HepG2 (cell line): Measurements from ENCODE around the gene SLC13A3. TPM values are rescaled to one million over a fixed set of nuclear protein-coding genes. Genes with fewer than 3 reads are reported as not detected.

Source experiments
- ATAC-seq: fragments of 200-7000 bp; cut with Tn5 transposase; 3 replicates; pipeline ENCODE4 v1.9.1; 2020; ENCODE audit warnings: mild to moderate bottlenecking, moderate library complexity
- BruUV-seq: library from RNA; stranded (reverse); fragments of 400-500 nt; replicated peaks from 2 replicates; lab custom pipeline; 2021; lab: Mats Ljungman, UMichigan
- CTCF ChIA-PET: fragments of 300-600 bp; formaldehyde crosslinking; extraction: SDS; loops from one replicate; lab custom pipeline; 2021; ENCODE audit warnings: low total read pairs, inconsistent platforms, low intra/inter-chr PET ratio; lab: Yijun Ruan, JAX
- POLR2A ChIA-PET: fragments of 350-600 bp; sonication (Branson Sonifier 250); formaldehyde crosslinking; loops from one replicate; lab custom pipeline; 2020; ENCODE audit warnings: antibody characterized with exemption, inconsistent platforms; lab: Yijun Ruan, JAX
- DNase-seq: peaks from one replicate; pipeline ENCODE4 v3.0.0-alpha.2; 2015; ENCODE audit warnings: low spot score
- FAIRE-seq: peaks from 3 replicates; lab custom pipeline; 2011; peaks lifted over from hg19 to GRCh38; lab: Jason Lieb, UNC
- H2AFZ ChIP-seq: one replicate; pipeline ENCODE4 v1.6.1; 2011; ENCODE audit warnings: low read length, inconsistent platforms
- H3K27ac ChIP-seq: fragments of 300-600 bp; 3 replicates; pipeline ENCODE4 v1.8.0; 2011; ENCODE audit warnings: mixed run types, mild to moderate bottlenecking, mixed read lengths, low read length, inconsistent platforms; ENCODE audit not compliant: insufficient read depth; ENCODE audit errors: extremely low read length
- H3K27me3 ChIP-seq, 2 experiments: fragments of 200-600 bp in 1 of 2; 2 replicates in 1 of 2; 3 replicates in 1 of 2; pipeline versions ENCODE4 v1.6.0 to v1.8.0; 2011; ENCODE audit warnings: low read length in 2 of 2, mild to moderate bottlenecking in 2 of 2, moderate library complexity in 2 of 2, inconsistent platforms in 1 of 2; ENCODE audit not compliant: insufficient read depth in 2 of 2, control insufficient read depth in 1 of 2
- H3K36me3 ChIP-seq, 2 experiments: fragments of 200-600 bp in 1 of 2; replicated peaks in 1 of 2; 2 replicates in 1 of 2; 3 replicates in 1 of 2; pipeline versions ENCODE4 v1.5.1 to v1.8.0; 2011; ENCODE audit warnings: low read length in 2 of 2, inconsistent platforms in 1 of 2; ENCODE audit not compliant: insufficient read depth in 2 of 2, control insufficient read depth in 1 of 2
- H3K4me1 ChIP-seq: 2 replicates; pipeline ENCODE4 v1.5.1; 2012; ENCODE audit warnings: low read length, inconsistent platforms; ENCODE audit not compliant: insufficient read depth
- H3K4me2 ChIP-seq: 2 replicates; pipeline ENCODE4 v1.6.0; 2011; ENCODE audit warnings: low read depth, low read length, inconsistent platforms
- H3K4me3 ChIP-seq, 3 experiments: fragments of 200-600 bp in 1 of 3; sonication (generic), shearing (Covaris generic) in 1 of 3; replicated peaks in 1 of 3; 2 replicates each; pipeline ENCODE4 v1.5.1; 2011 to 2016; ENCODE audit warnings: low read length in 3 of 3, inconsistent platforms in 2 of 3, low read depth in 2 of 3, mild to moderate bottlenecking in 2 of 3, control low read depth in 1 of 3, mixed read lengths in 1 of 3; ENCODE audit not compliant: insufficient read depth in 1 of 3
- H3K79me2 ChIP-seq: one replicate; pipeline ENCODE4 v1.6.1; 2011; ENCODE audit warnings: low read length, inconsistent platforms; ENCODE audit not compliant: insufficient read depth
- H3K9ac ChIP-seq: 2 replicates; pipeline ENCODE4 v1.6.0; 2011; ENCODE audit warnings: mild to moderate bottlenecking, low read depth, low read length, inconsistent platforms; ENCODE audit not compliant: insufficient read depth
- H3K9me3 ChIP-seq: 2 replicates; pipeline ENCODE4 v1.5.1; 2012; ENCODE audit warnings: mild to moderate bottlenecking, low read length
- H4K20me1 ChIP-seq: 2 replicates; pipeline ENCODE4 v1.6.0; 2011; ENCODE audit warnings: inconsistent platforms, mild to moderate bottlenecking, low read length, moderate library complexity; ENCODE audit not compliant: insufficient read depth
- ARNTL ChIP-seq: sonication (generic); formaldehyde crosslinking; IDR thresholded peaks from 2 replicates; pipeline ENCODE4 v1.4.0; 2020; ENCODE audit warnings: mild to moderate bottlenecking, missing genetic modification reagents
- CREB1 ChIP-seq, 2 experiments: fragments of 450-650 bp in 1 of 2; IDR thresholded peaks; 2 replicates each; pipeline ENCODE4 v1.6.1; 2016 to 2017; ENCODE audit warnings: control low read depth in 1 of 2, mild to moderate bottlenecking in 1 of 2, missing compliant biosample characterization in 1 of 2, missing genetic modification characterization in 1 of 2
- DDIT3 ChIP-seq: sonication (generic); formaldehyde crosslinking; IDR thresholded peaks from 2 replicates; pipeline ENCODE4 v1.4.0; 2020; ENCODE audit warnings: mild to moderate bottlenecking, missing genetic modification reagents
- FOXA1 ChIP-seq, 2 experiments: fragments of 450-650 bp in 1 of 2; sonication (generic) in 1 of 2; formaldehyde crosslinking in 1 of 2; IDR thresholded peaks; 2 replicates each; pipeline versions ENCODE4 v1.4.0 to v1.6.1; 2016 to 2020; ENCODE audit warnings: missing genetic modification reagents in 1 of 2
- GLI4 ChIP-seq: sonication (generic); formaldehyde crosslinking; IDR thresholded peaks from 2 replicates; pipeline ENCODE4 v1.5.1; 2020; ENCODE audit warnings: missing genetic modification reagents, mild to moderate bottlenecking, moderate library complexity, borderline replicate concordance
- HOXA3 ChIP-seq: sonication (generic); formaldehyde crosslinking; IDR thresholded peaks from 2 replicates; pipeline ENCODE4 v1.5.0; 2020; ENCODE audit warnings: missing genetic modification reagents
- IKZF4 ChIP-seq: sonication (generic); formaldehyde crosslinking; IDR thresholded peaks from 2 replicates; pipeline ENCODE4 v1.5.1; 2020; ENCODE audit warnings: borderline replicate concordance, mild to moderate bottlenecking, low read depth, missing genetic modification reagents; ENCODE audit errors: not compliant biosample characterization
- KDM2A ChIP-seq: sonication (generic); formaldehyde crosslinking; IDR thresholded peaks from 2 replicates; pipeline ENCODE4 v1.4.0; 2020; ENCODE audit warnings: low read depth, missing genetic modification reagents, borderline replicate concordance
- KDM4B ChIP-seq: sonication (generic); formaldehyde crosslinking; IDR thresholded peaks from 2 replicates; pipeline ENCODE4 v1.4.0; 2020; ENCODE audit warnings: missing genetic modification reagents
- MED1 ChIP-seq: sonication (generic); formaldehyde crosslinking; IDR thresholded peaks from 2 replicates; pipeline ENCODE4 v1.4.0; 2020; ENCODE audit warnings: missing genetic modification reagents
- NR2F1 ChIP-seq, 2 experiments: fragments of 450-650 bp in 1 of 2; formaldehyde crosslinking in 1 of 2; IDR thresholded peaks; 2 replicates each; pipeline versions ENCODE4 v1.5.0 to v1.6.1; 2016 to 2020; ENCODE audit warnings: mild to moderate bottlenecking in 1 of 2, missing compliant biosample characterization in 1 of 2, missing genetic modification reagents in 1 of 2, moderate library complexity in 1 of 2
- SKI ChIP-seq: fragments of 450-650 bp; IDR thresholded peaks from one replicate; pipeline ENCODE4 v1.6.1; 2018; ENCODE audit warnings: mild to moderate bottlenecking; ENCODE audit not compliant: partially characterized antibody
- SP1 ChIP-seq, 2 experiments: fragments of 450-650 bp in 1 of 2; sonication (generic) in 1 of 2; formaldehyde crosslinking in 1 of 2; IDR thresholded peaks; 2 replicates each; pipeline versions ENCODE4 v1.4.0 to v1.6.1; 2016 to 2020; ENCODE audit warnings: missing genetic modification reagents in 1 of 2
- SUZ12 ChIP-seq: fragments of 150-350 bp; IDR thresholded peaks from 2 replicates; pipeline ENCODE4 v1.6.1; 2014; ENCODE audit warnings: low read depth, low read length
- TOPORS ChIP-seq: sonication (generic); formaldehyde crosslinking; IDR thresholded peaks from 2 replicates; pipeline ENCODE4 v1.8.0; 2023; ENCODE audit warnings: mild to moderate bottlenecking, missing genetic modification reagents
- ZFP41 ChIP-seq: sonication (generic); formaldehyde crosslinking; IDR thresholded peaks from 2 replicates; pipeline ENCODE4 v1.4.0; 2020; ENCODE audit warnings: mild to moderate bottlenecking, missing genetic modification reagents, borderline replicate concordance
- ZKSCAN5 ChIP-seq: sonication (generic); formaldehyde crosslinking; IDR thresholded peaks from 2 replicates; pipeline ENCODE4 v1.5.1; 2020; ENCODE audit warnings: mild to moderate bottlenecking, missing genetic modification reagents
- ZNF17 ChIP-seq: sonication (generic); formaldehyde crosslinking; IDR thresholded peaks from 2 replicates; pipeline ENCODE4 v1.5.0; 2020; ENCODE audit warnings: mild to moderate bottlenecking, missing genetic modification reagents
- ZNF292 ChIP-seq: sonication (generic); formaldehyde crosslinking; IDR thresholded peaks from 2 replicates; pipeline ENCODE4 v1.8.1; 2022; ENCODE audit warnings: mild to moderate bottlenecking, low read depth, missing genetic modification reagents, borderline replicate concordance
- ZNF557 ChIP-seq: sonication (generic); formaldehyde crosslinking; IDR thresholded peaks from 2 replicates; pipeline ENCODE4 v1.4.0; 2020; ENCODE audit warnings: missing genetic modification reagents
- ZNF672 ChIP-seq: sonication (generic); formaldehyde crosslinking; IDR thresholded peaks from 2 replicates; pipeline ENCODE4 v1.8.1; 2022; ENCODE audit warnings: missing genetic modification reagents
- ZNF703 ChIP-seq: sonication (generic); formaldehyde crosslinking; IDR thresholded peaks from 2 replicates; pipeline ENCODE4 v1.5.1; 2020; ENCODE audit warnings: missing genetic modification reagents, mild to moderate bottlenecking, moderate library complexity, borderline replicate concordance
- ZNF709 ChIP-seq: sonication (generic); formaldehyde crosslinking; IDR thresholded peaks from 2 replicates; pipeline ENCODE4 v1.5.0; 2020; ENCODE audit warnings: mild to moderate bottlenecking, missing genetic modification reagents
- ZSCAN29 ChIP-seq: sonication (generic); formaldehyde crosslinking; conservative IDR thresholded peaks from 2 replicates; pipeline ENCODE4 v1.4.0; 2020; ENCODE audit warnings: mild to moderate bottlenecking, missing genetic modification reagents
- ZSCAN31 ChIP-seq: sonication (generic); formaldehyde crosslinking; IDR thresholded peaks from 2 replicates; pipeline ENCODE4 v1.5.0; 2020; ENCODE audit warnings: low read depth, mild to moderate bottlenecking, missing genetic modification reagents
- WGBS: methylation state at CpG from one replicate; pipeline ENCODE4 v1.1.6; 2017; ENCODE audit warnings: low lambda C conversion rate; 5-methylcytosine and 5-hydroxymethylcytosine counted together
- in situ Hi-C: cut with HindIII; loops from 2 replicates; pipeline ENCODE4 v1.10.0; 2017; ENCODE audit warnings: low pct_unique_long_range_greater_than_20kb; ENCODE audit not compliant: extremely low pct_ligation_motif_present
- intact Hi-C: fragments of 100-400 bp; cut with micrococcal nuclease; formaldehyde crosslinking; loops from one replicate; pipeline ENCODE4 v1.10.0; 2022; ENCODE audit not compliant: unreplicated experiment
- polyA plus RNA-seq, 8 experiments: library from polyadenylated mRNA; depleted of rRNA in 3 of 8; stranded (reverse) in 7 of 8; unstranded in 1 of 8; fragments of >200 nt; fragmentation: Illumina TruSeq in 4 of 8; extraction: Trizol in 4 of 8; gene quantifications; 2 replicates each; pipeline versions ENCODE4 v1.2.1 to v1.2.3, GENCODE V29; 2011 to 2016; ENCODE audit warnings: low read depth in 4 of 8, missing spikeins in 1 of 8, mixed read lengths in 1 of 8; ENCODE audit not compliant: insufficient read depth in 1 of 8
- total RNA-seq, 5 experiments: library from RNA; depleted of rRNA; stranded (reverse); fragments of >200 nt; fragmentation: Illumina TruSeq; extraction: Trizol; gene quantifications; 2 replicates each; pipeline ENCODE4 v1.2.3, GENCODE V29; 2016; ENCODE audit warnings: low read depth in 1 of 5

SLC13A3 gene
- total and polyA plus RNA-seq, 2 of the 13 experiments (the other 11 are each of a cell fraction or from before 2014, with no cell fraction given): 66.5 to 76.0 TPM

DNA sequence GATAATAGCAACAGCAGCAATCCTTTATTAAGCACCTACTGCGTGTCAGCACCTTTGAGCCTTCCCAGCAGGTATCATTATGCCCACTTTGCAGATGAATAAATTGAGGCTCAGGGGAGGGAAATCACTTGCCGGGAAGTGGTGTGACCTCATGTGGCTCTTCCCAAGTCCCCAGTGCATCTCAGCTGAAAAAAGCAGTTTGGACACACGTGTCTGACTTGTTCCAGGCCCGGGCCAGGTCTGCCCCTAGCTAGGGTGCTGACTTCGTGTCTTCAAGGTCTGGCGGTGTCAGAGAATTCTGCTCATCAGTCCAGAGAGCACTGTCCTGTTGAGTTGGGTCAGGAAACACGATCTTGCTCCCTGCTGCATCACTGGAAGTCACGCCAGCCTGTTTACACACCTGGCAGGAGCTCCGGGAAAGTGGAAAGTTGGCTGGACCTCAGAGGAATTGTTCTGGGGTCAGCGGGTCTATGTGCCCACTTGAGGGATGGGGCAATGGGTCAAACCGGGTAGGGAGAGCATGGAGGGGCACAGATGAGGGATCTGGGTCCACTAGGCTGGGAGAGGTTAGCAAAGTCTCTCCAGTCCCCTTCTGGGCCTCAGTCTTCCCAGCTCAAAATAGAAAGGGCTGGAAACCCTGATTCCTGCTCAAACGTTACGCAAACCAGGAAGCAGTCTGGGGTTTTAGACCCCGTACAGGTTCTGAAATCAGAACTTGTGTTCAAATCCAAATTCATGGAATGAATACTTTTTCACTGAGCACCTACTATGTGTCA lies 10.5 kb downstream of the SLC13A3 start:
- FAIRE-seq: no peak
- DNase-seq: peak; percentile 84
- H3K36me3 ChIP-seq: peaks cover 3 to 33% of the 10 kb centered on the region in 2 experiments; a peak in 4 of 5 replicates
- intact Hi-C loops (no loop called here), in situ Hi-C loops (no loop called here)
- peak overlapping the region; percentile 32 for H3K9ac ChIP-seq
- H3K4me3 ChIP-seq: no peak overlapping the region
- peak overlapping the region; percentile 33 for H3K4me2 ChIP-seq
- no peaks in the 10 kb centered on the region for H3K9me3 ChIP-seq
- ATAC-seq: peak; percentile 16
- no peak overlapping the region for H2AFZ ChIP-seq
- H3K4me1 ChIP-seq: peaks cover 95% of the 10 kb centered on the region
- H4K20me1 ChIP-seq: no peaks in the 10 kb centered on the region
- H3K27me3 ChIP-seq: no peaks in the 10 kb centered on the region
- H3K27ac ChIP-seq: peak overlapping the region; percentile 60
- ChIA-PET POLR2A (interaction anchor here (0.7 to 6.4 kb wide), 13 partner anchors 8 to 118 kb away, joined by 3 to 72 read pairs (median 5); partner anchors contain the start of genes SLC13A3 and TP53RK), CTCF (no interaction called here)
- WGBS: 35% methylated on average over 13 of the region's 14 CpGs
- peaks cover 35% of the 10 kb centered on the region for H3K79me2 ChIP-seq
- BruUV-seq: no TSS peak
- TF ChIP-seq NR2F1 (CRISPR knock-in tag; IDR thresholded peaks at IDR 0.05) (peak; percentile 78 to 84), ZNF709 (CRISPR knock-in tag) (0 out of 2 replicates have a peak, but pooled peaks have one; percentile 54), KDM2A (CRISPR knock-in tag) (peak; percentile 63; the same call in 1 of the 2 replicates), ZNF292 (CRISPR knock-in tag) (peak; percentile 95; the same call in 1 of the 2 replicates), ZNF703 (peak; percentile 63; the same call in 1 of the 2 replicates), ZFP41 (peak; percentile 16; the same call in 1 of the 2 replicates), IKZF4 (CRISPR knock-in tag) (no peak), ZSCAN31 (CRISPR knock-in tag) (peak; percentile 50; the same call in 1 of the 2 replicates), SP1 (IDR thresholded peaks at IDR 0.05) (no peak), SP1 (CRISPR knock-in tag; IDR thresholded peaks at IDR 0.05) (no peak), HOXA3 (peak; percentile 40; the same call in 1 of the 2 replicates), SUZ12 (no peak), ARNTL (CRISPR knock-in tag) (peak; percentile 81), GLI4 (CRISPR knock-in tag) (0 out of 2 replicates have a peak, but pooled peaks have one; percentile 34), FOXA1 (IDR thresholded peaks at IDR 0.05) (no peak), FOXA1 (CRISPR knock-in tag; IDR thresholded peaks at IDR 0.05) (peak; percentile 94), KDM4B (CRISPR knock-in tag) (0 out of 2 replicates have a peak, but pooled peaks have one; percentile 20), ZNF557 (CRISPR knock-in tag) (peak; percentile 86), ZNF17 (no peak), MED1 (CRISPR knock-in tag) (peak; percentile 93), DDIT3 (no peak), ZSCAN29 (CRISPR knock-in tag) (peak; percentile 92; the same call in 1 of the 2 replicates), TOPORS (CRISPR knock-in tag) (no peak), ZKSCAN5 (no peak), CREB1 (IDR thresholded peaks at IDR 0.05) (no peak), CREB1 (CRISPR knock-in tag; IDR thresholded peaks at IDR 0.05) (peak; percentile 29; the same call in 1 of the 2 replicates), ZNF672 (CRISPR knock-in tag) (no peak), SKI (peak; percentile 76)
